Right atrium auricular region (tissue), 2 donors: ENCODE results near the gene SF3A1. TPM values are rescaled to one million over a fixed set of nuclear protein-coding genes. Genes with fewer than 3 reads are reported as not detected.

Experiments
- DNase-seq: peaks from one replicate; pipeline ENCODE4 v3.0.0-alpha.2; 2019; ENCODE audit warnings: low spot score
- H3K27ac ChIP-seq, 2 donors: fragments of 200-600 bp; sonication (generic); 1 replicate in 1 of 2; 2 replicates in 1 of 2; pipeline ENCODE4 v1.5.1; 2016 to 2019
- H3K27me3 ChIP-seq, 2 donors: fragments of 200-600 bp; sonication (generic); one replicate each; pipeline versions ENCODE4 v1.5.1 to v1.6.0; 2017 to 2019
- H3K36me3 ChIP-seq: fragments of 200-600 bp; sonication (generic); one replicate; pipeline ENCODE4 v1.5.1; 2016
- H3K4me1 ChIP-seq, 2 donors: fragments of 200-600 bp; sonication (generic); one replicate each; pipeline versions ENCODE4 v1.5.1 to v1.6.0; 2017 to 2019
- H3K4me3 ChIP-seq, 2 donors: fragments of 200-600 bp; sonication (generic); 1 replicate in 1 of 2; 2 replicates in 1 of 2; pipeline ENCODE4 v1.5.1; 2017 to 2019; ENCODE audit warnings: mild to moderate bottlenecking in 1 of 2, moderate library complexity in 1 of 2
- H3K9me3 ChIP-seq, 2 donors: fragments of 200-600 bp; sonication (generic); one replicate each; pipeline ENCODE4 v1.5.1; 2019
- CTCF ChIP-seq, 2 donors: fragments of 200-600 bp; sonication (generic); IDR thresholded peaks; one replicate each; pipeline ENCODE4 v1.5.1; 2019; ENCODE audit warnings: antibody characterized with exemption in 2 of 2
- total RNA-seq, 2 donors: library from RNA; depleted of rRNA; stranded (reverse); fragments of >200 nt; gene quantifications; one replicate each; pipeline ENCODE4 v1.1.0, GENCODE V29; 2016

The SF3A1 gene
- total RNA-seq, 2 donors from 2014 or later, result 52.3 to 81.1 TPM

GRCh38 chr22:30289141-30289979 lies 67.3 kb downstream of the SF3A1 start, which contains the start of gene CASTOR1:
CASTOR1 (minus strand) TSS chr22:30289505; CDS start chr22:30289497, 8 bp downstream.
- Histone ChIP-seq H3K4me1 (peaks cover 0 to 50% of the 10 kb centered on the region in 2 donors), H3K27me3 (no peaks in the 10 kb centered on the region), H3K9me3 (no peaks in the 10 kb centered on the region), H3K36me3 (peaks cover 26% of the 10 kb centered on the region), H3K27ac (peak within 1 kb of the TSS; percentile 93 to 95), H3K4me3 (peak within 1 kb of the TSS; percentile 94 to 98)
- no peak for TF ChIP-seq CTCF (IDR thresholded peaks at IDR 0.05)
- peak; percentile 99 for DNase-seq

- Histone ChIP-seq H3K9me3 (no peaks in the 10 kb centered on the region), H3K4me3 (peak overlapping the region; percentile 94 to 98), H3K27ac (peak overlapping the region; percentile 93 to 95), H3K4me1 (peaks cover 0 to 50% of the 10 kb centered on the region in 2 donors), H3K27me3 (no peaks in the 10 kb centered on the region), H3K36me3 (peaks cover 18% of the 10 kb centered on the region)
- TF ChIP-seq CTCF (IDR thresholded peaks at IDR 0.05), result no peak
- no peak for DNase-seq
These were observed 68.1 kb downstream of the SF3A1 start for GRCh38 chr22:30288419-30289140.

DNA sequence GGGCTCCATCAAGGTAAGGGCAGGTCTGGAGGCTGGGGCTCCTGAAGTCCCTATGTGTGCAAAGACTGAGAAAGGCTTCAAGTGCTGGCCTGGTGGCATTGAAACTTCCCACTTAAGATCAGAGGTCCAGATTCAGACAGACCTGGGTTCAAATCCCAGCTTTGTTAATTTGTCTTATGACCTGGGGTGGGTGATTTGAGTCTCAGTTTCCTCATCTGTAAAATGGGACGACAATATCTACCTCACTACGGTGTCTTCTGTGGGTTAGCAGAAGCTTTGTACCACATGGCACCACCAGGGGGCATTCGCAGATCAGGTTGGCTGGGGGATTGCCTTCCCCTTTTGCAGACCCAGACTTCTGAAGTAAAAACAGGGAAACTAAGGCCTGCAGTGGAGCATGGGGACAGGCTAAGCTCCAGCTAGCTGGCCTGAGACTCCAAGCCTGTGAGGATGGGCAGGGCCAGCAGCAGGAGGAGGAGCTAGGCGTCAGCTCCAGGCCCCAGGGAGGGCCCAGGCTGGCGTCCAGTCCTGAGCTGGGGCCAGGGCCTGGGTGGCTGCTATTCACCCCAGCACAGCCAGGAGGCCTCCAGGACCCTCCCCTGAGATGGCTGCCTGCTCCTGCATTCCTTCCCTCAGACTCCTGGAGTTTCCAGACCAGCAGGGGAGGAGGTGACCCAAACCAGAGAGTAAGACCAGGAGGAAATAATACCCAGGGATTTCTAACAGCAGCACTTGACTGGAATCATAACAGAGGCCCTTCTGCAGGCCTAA lies 68.9 kb downstream of the SF3A1 start:
- TF ChIP-seq CTCF (IDR thresholded peaks at IDR 0.05), result peak; percentile 44 to 80
- H3K9me3 ChIP-seq, result no peaks in the 10 kb centered on the region
- H3K4me3 ChIP-seq, result peak overlapping the region; percentile 94 to 98
- peak; percentile 92 for DNase-seq
- peaks cover 11% of the 10 kb centered on the region for H3K36me3 ChIP-seq
- H3K27ac ChIP-seq, result peak overlapping the region; percentile 93 to 95
- peaks cover 0 to 50% of the 10 kb centered on the region in 2 donors for H3K4me1 ChIP-seq
- H3K27me3 ChIP-seq, result no peaks in the 10 kb centered on the region

- Histone ChIP-seq H3K4me3 (no peak overlapping the region), H3K4me1 (peaks cover 0 to 43% of the 10 kb centered on the region in 2 donors), H3K27me3 (no peaks in the 10 kb centered on the region), H3K27ac (no peak overlapping the region), H3K36me3 (peaks cover 4% of the 10 kb centered on the region), H3K9me3 (no peaks in the 10 kb centered on the region)
- no peak for DNase-seq
- TF ChIP-seq CTCF (IDR thresholded peaks at IDR 0.05), result peak; percentile 77 to 88
These were observed 69.7 kb downstream of the SF3A1 start for GRCh38 chr22:30286813-30287647.

DNA sequence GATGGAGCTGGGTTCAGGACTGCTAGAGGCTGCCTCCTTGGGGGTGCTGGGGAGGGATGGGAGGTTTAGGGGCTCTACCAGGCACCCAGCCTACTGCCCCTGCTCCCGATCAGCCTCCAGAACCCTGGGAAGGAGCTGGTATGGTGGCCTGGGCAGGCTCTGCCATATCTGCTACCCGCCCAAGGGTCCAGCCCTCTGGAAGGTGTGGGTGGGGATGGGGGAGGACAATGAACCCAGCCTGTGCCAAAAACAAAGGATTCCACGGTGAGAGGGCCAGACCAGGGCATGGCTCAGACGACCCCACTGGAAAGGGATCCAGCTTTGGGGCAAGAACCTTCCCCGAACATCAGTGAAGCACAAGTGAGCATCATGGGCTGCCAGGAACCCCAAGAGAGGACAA lies 70.4 kb downstream of the SF3A1 start:
- TF ChIP-seq CTCF (IDR thresholded peaks at IDR 0.05), result no peak

More for the DNA sequence above, 70.4 kb downstream of the SF3A1 start:
- H3K36me3 ChIP-seq, result no peaks in the 10 kb centered on the region
- H3K4me3 ChIP-seq, result no peak overlapping the region
- H3K27ac ChIP-seq, result no peak overlapping the region
- no peak for DNase-seq
- H3K27me3 ChIP-seq, result no peaks in the 10 kb centered on the region
- H3K9me3 ChIP-seq, result no peaks in the 10 kb centered on the region
- peaks cover 0 to 36% of the 10 kb centered on the region in 2 donors for H3K4me1 ChIP-seq
